ENCODE results near the gene CYBA. TPM values are rescaled to one million over a fixed set of nuclear protein-coding genes. Genes with fewer than 3 reads are reported as not detected.

The CYBA gene
- polyA plus RNA-seq, 2 of the 4 experiments (the other 2 are of a cell fraction) = 75.7 to 185 TPM

DNA sequence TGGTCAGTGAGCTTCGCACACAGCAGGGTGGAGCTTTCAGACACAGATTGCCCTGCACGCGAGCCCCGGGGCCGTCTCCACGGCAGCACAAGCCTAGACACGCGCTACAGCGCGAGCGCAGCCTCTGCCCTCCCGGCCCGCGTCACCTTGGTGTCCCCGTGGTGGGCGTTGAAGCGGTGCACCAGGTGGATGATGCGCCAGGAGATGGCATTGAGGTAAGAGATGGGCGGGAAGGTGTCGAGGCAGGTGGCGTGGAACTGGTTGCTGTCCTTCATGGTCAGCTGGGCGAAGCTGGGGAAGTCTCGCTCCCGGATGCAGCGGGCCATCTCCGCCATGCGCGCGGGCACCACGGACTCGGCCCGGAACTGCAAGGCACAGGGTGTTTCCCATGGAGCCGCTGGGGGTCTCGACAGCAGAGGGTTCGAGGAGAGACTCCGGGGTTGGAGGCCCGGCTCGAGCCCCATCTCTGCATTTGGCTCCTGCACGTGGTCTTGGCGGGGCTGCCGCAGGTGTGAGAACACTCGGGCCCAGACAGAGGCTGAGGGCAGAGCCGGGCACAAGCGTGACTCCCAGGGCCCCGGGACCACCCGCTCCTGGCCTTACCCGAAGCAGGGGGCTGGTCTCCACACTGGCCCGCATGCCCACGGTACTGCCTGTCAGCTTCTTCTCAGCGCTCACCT lies 4.3 kb upstream of the CYBA start:
- POLR2A ChIA-PET = no interaction called here
- DNase-seq (ENCODE audit: low read depth in 1 of 2, low spot score in 1 of 2) (no peak), ATAC-seq (no peak), FAIRE-seq (no peak)
- H3K4me2 ChIP-seq = no peak overlapping the region
- H3K9me3 ChIP-seq = no peaks in the 10 kb centered on the region
- H3K27ac ChIP-seq = no peak overlapping the region
- TF ChIP-seq CHD2 (IDR thresholded peaks at IDR 0.05; ENCODE audit: low read length, partially characterized antibody) (no peak), RARB (CRISPR knock-in tag; IDR thresholded peaks at IDR 0.05) (no peak), SMC3 (IDR thresholded peaks at IDR 0.05) (no peak), EHF (CRISPR knock-in tag; IDR thresholded peaks at IDR 0.05) (no peak), SREBF2 (IDR thresholded peaks at IDR 0.05) (no peak), RNF2 (IDR thresholded peaks at IDR 0.05; ENCODE audit: borderline replicate concordance, low read depth) (no peak), TP53 (CRISPR knock-in tag; IDR thresholded peaks at IDR 0.05) (no peak), ZC3H11A (IDR thresholded peaks at IDR 0.05) (no peak), CEBPB (IDR thresholded peaks at IDR 0.05) (no peak), POLR2AphosphoS2 (conservative IDR thresholded peaks at IDR 0.05; ENCODE audit: low read length) (no peak), HOXA7 (CRISPR knock-in tag; IDR thresholded peaks at IDR 0.05) (no peak), ZNF302 (CRISPR knock-in tag; IDR thresholded peaks at IDR 0.05) (no peak), NPAS2 (CRISPR knock-in tag; IDR thresholded peaks at IDR 0.05; ENCODE audit: borderline replicate concordance) (no peak), FOXS1 (CRISPR knock-in tag; IDR thresholded peaks at IDR 0.05) (no peak), CBX8 (IDR thresholded peaks at IDR 0.05) (no peak)
- TF ChIP-seq, protein P1, sequence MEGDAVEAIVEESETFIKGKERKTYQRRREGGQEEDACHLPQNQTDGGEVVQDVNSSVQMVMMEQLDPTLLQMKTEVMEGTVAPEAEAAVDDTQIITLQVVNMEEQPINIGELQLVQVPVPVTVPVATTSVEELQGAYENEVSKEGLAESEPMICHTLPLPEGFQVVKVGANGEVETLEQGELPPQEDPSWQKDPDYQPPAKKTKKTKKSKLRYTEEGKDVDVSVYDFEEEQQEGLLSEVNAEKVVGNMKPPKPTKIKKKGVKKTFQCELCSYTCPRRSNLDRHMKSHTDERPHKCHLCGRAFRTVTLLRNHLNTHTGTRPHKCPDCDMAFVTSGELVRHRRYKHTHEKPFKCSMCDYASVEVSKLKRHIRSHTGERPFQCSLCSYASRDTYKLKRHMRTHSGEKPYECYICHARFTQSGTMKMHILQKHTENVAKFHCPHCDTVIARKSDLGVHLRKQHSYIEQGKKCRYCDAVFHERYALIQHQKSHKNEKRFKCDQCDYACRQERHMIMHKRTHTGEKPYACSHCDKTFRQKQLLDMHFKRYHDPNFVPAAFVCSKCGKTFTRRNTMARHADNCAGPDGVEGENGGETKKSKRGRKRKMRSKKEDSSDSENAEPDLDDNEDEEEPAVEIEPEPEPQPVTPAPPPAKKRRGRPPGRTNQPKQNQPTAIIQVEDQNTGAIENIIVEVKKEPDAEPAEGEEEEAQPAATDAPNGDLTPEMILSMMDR (IDR thresholded peaks at IDR 0.05) = no peak
- TF ChIP-seq, protein P2, sequence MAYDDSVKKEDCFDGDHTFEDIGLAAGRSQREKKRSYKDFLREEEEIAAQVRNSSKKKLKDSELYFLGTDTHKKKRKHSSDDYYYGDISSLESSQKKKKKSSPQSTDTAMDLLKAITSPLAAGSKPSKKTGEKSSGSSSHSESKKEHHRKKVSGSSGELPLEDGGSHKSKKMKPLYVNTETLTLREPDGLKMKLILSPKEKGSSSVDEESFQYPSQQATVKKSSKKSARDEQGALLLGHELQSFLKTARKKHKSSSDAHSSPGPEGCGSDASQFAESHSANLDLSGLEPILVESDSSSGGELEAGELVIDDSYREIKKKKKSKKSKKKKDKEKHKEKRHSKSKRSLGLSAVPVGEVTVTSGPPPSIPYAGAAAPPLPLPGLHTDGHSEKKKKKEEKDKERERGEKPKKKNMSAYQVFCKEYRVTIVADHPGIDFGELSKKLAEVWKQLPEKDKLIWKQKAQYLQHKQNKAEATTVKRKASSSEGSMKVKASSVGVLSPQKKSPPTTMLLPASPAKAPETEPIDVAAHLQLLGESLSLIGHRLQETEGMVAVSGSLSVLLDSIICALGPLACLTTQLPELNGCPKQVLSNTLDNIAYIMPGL (CRISPR knock-in tag; IDR thresholded peaks at IDR 0.05; ENCODE audit: borderline replicate concordance) = no peak
- CTCF ChIA-PET = interaction anchor here (0.6 kb wide), 1 partner anchor 211 kb away, joined by 3 read pairs; no protein-coding TSS in a partner anchor
- WGBS (ENCODE audit: missing lambda C conversion rate) = 97% methylated on average over 42 of the region's 50 CpGs
- peaks cover 10% of the 10 kb centered on the region for H3K4me1 ChIP-seq
- H3K4me3 ChIP-seq = no peak overlapping the region

DNA sequence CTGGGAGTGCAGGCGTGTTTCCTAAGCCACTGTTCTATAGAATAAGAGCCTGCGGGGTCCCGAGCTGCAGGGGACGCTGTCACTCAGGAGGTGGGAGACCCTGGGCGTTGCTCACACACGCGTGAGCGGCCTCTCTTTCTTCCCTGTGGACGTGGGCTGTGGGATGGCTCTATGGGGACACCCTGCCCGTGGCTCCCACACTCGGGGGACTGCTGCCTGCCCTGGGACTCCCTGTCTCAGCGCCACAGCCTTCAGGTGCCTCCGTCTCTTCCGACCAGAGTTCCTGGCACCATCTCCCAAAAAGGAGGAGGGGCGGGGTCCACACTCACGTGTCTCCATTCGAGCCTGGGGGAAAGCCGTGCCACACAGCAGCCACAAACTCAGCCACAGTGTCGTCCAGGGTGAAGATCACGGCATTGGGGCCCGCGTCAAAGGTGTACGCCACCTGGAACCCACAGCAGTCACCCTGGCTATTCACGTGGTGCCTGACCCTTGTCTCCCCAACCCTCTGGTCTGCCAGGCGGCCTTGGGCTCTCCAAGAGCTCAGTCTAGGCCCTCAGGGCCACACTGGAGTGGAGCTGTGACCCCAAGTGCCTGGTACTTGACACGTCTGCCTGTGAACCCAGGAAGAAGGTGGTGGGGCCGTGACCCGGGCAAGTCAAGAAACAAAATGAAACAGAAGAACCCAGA lies 3.7 kb upstream of the CYBA start:
- DNase-seq (ENCODE audit: low read depth in 1 of 2, low spot score in 1 of 2) (no peak), FAIRE-seq (no peak), ATAC-seq (no peak)
- POLR2A ChIA-PET = no interaction called here
- H3K4me3 ChIP-seq = no peak overlapping the region
- no peak for TF ChIP-seq RFX5 (IDR thresholded peaks at IDR 0.05)
- TF ChIP-seq, protein P3, sequence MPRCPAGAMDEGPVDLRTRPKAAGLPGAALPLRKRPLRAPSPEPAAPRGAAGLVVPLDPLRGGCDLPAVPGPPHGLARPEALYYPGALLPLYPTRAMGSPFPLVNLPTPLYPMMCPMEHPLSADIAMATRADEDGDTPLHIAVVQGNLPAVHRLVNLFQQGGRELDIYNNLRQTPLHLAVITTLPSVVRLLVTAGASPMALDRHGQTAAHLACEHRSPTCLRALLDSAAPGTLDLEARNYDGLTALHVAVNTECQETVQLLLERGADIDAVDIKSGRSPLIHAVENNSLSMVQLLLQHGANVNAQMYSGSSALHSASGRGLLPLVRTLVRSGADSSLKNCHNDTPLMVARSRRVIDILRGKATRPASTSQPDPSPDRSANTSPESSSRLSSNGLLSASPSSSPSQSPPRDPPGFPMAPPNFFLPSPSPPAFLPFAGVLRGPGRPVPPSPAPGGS (IDR thresholded peaks at IDR 0.05) = no peak
- TF ChIP-seq, protein P4, sequence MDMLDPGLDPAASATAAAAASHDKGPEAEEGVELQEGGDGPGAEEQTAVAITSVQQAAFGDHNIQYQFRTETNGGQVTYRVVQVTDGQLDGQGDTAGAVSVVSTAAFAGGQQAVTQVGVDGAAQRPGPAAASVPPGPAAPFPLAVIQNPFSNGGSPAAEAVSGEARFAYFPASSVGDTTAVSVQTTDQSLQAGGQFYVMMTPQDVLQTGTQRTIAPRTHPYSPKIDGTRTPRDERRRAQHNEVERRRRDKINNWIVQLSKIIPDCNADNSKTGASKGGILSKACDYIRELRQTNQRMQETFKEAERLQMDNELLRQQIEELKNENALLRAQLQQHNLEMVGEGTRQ (IDR thresholded peaks at IDR 0.05) = no peak
- TF ChIP-seq, protein P5, sequence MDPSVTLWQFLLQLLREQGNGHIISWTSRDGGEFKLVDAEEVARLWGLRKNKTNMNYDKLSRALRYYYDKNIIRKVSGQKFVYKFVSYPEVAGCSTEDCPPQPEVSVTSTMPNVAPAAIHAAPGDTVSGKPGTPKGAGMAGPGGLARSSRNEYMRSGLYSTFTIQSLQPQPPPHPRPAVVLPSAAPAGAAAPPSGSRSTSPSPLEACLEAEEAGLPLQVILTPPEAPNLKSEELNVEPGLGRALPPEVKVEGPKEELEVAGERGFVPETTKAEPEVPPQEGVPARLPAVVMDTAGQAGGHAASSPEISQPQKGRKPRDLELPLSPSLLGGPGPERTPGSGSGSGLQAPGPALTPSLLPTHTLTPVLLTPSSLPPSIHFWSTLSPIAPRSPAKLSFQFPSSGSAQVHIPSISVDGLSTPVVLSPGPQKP (IDR thresholded peaks at IDR 0.05; ENCODE audit: low read depth, low read length) = no peak
- no peak for TF ChIP-seq MAFK (IDR thresholded peaks at IDR 0.05; ENCODE audit: partially characterized antibody)
- TF ChIP-seq MYC (IDR thresholded peaks at IDR 0.05; ENCODE audit: borderline replicate concordance, low read length) = no peak
- H3K27ac ChIP-seq = no peak overlapping the region
- H3K4me1 ChIP-seq = peaks cover 17% of the 10 kb centered on the region
- no peak overlapping the region for H3K4me2 ChIP-seq
- CTCF ChIA-PET = interaction anchor here (0.6 to 1.1 kb wide), 2 partner anchors 70 to 211 kb away, joined by 3 read pairs; no protein-coding TSS in a partner anchor
- H3K9me3 ChIP-seq = no peaks in the 10 kb centered on the region
- 86% methylated on average over 21 of the region's 28 CpGs for WGBS (ENCODE audit: missing lambda C conversion rate)
